NCI-H146 treated with DMSO at 0.1 percent for 48 hours (cell line): Measurements from ENCODE around the gene CTNNAL1.
A peak's percentile ranks its signal among the peaks of the same experiment; 100 is the strongest.
"Not testable (repeated sequence)": the region's sequence is repeated elsewhere in the genome, so short reads cannot be mapped to it uniquely, and the experiment has no call there.

Source experiments
- DNase-seq: peaks from one replicate; lab custom pipeline; 2025; ENCODE audit not compliant: unreplicated experiment; lab: John Stamatoyannopoulos, UW

The CTNNAL1 gene

DNA sequence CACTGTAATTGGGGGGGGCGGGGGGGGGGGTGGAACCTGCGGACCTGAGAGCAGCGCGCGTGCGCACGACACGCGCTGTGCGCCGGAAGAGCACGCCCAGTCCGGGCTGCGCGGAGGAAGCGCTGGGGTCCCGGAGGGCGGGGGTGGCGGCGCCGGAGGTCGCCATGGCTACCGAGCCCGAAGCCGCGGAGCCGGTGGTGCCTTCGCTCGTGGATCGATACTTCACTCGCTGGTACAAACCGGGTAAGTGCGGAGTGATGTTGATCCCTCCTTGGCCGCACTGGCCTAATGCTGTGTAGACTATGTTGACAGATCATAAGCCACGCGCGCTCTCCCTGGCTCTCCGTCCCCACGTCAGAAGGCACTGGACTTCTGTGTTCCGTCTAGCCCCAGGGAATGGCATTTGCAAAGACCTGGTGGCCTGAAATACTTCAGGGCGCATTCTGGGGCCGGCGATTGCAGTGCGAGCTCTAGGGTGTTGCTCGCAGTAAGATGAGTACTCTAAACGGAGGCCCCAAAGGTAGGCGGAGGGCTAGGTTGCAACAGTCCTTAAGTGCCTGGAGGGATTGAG is 78.9 kb downstream of the CTNNAL1 start, which contains the start of gene ABITRAM:
Gene ABITRAM (plus strand): TSS at position 78 of the 571 bp plus-strand sequence. CDS start 87 bp downstream, at position 165.
- peak; percentile 53 for DNase-seq

DNA sequence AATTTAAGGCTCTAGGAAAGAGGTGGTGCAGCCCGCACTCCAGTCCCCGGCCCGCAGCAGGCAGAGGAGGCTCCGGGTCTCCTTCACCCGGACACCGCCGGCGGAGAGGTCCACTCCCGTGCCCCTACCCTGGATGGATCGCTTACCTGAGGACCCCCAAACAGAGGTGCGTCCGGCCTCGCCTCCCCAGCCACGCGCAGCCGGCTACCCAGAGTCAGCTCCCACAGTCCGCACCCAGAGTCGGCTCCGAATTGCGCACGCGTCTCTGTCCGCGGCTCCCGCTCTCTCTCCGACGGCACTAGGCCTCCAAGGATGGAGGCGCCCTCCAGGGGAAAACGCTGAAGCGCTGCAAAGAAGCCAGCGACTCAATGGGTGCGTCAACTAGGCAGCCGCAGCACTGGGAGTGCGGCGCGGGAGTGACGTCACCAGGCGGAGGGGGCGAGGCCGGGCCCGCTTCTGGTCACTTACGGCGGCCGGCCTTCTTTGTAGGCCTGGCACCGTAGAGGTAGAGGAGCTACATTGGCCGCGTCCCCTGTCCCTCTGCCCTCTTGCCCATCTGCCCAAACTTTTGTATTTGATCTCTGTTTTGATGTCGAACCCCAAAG is 79.5 kb downstream of the CTNNAL1 start, which contains the start of gene ELP1:
Gene ELP1 (minus strand): TSS at position 407 of the 605 bp plus-strand sequence. CDS start 2,978 bp downstream, outside the sequence.
- DNase-seq, result peak; percentile 75

DNA sequence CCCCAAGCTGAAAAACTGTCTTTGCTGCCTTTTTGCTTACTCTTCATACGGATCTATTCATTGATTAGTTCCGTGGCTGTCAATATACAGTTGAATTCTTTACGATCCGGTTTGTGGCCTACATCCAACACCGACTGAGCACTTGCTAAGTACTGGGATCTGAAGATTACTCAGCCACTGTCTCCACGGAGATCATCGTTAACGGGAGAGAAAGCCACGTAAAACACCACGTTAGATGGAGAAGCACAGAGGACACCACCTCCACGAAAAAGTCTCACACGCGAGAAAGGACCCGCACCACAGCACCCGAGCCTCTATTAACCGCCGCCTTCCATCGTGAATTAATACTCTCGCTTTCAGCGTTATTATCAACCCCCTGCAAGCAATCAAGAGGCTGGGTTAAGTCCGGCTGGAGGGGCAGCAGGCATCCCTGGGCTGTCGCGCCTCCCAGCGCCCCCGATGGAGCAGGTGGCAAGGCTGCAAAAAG is 80.0 kb downstream of the CTNNAL1 start:
- peak; percentile 34 for DNase-seq

DNA sequence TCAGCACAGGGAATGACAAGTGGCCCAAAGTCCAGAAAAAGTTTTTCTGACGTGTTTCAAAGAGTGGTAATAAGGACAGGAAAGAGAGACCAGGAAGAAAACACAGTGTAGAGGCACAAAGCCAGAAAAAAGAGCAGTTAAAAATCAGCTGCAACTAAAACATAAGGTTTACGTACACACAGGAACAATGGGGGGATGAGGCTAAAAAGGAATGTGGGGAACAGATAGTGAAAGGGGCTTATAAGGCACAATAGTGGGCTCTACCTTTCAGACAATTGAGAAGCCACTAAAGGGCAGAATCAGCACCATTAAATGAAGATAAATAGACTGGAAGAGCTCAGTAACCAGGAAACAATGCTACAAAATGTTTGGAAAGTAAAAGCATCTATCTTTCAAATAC is 84.9 kb downstream of the CTNNAL1 start:
- DNase-seq, result no peak

DNA sequence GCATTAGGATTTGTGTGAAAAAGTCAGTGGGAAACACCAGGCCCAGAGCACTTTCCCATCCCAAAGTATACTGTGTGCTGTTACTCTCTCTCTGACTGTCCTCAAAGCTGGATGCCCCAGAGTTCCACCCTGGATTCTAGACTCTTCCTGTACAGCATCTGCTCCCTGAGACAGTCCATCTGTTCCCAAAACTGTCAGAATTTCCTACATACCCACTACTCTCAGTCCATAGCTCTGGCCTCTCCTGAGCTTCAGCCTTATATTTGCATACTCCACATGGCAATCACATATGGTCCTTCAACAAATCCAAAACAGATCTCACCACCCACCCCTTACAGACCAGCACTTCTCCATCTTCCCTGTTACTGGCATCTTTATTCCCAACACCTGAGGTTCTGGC is 88.8 kb downstream of the CTNNAL1 start:
- no peak for DNase-seq

DNA sequence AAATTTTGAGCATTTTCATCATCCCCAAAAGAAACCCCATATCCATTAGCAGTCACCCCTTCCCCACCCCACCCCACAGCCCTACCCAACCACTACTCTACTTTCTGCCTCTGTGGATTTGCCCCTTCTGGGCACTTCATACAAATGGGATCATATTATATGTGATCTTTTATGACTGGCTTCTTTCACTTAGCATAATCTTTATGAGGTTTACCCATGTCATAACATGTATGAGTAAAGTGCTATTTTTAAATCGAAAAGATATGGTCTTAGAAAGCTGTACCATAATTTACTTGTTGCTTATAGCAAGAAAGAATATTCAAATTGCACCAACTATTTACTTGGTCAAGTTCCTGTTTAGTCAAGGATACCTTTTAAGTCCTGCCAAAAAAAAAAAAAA is 92.1 kb downstream of the CTNNAL1 start:
- DNase-seq, result no peak

DNA sequence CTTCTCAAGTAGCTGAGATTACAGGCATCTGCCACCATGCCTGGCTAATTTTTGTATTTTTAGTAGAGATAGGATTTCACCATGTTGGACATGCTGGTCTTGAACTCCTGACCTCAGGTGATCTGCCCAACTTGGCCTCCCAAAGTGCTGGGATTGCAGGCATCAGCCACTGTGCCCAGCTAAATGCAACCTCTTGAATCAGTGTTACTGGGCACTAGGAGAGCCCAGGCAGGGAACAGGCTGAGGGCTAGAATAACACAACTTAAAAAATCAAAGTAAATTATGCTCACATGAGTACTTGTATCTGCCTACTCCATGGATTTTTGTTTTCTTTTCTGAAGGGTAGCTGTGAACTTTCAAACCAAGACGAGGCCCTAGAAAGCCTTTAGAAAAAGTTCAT is 92.9 kb downstream of the CTNNAL1 start:
- DNase-seq, result not testable (repeated sequence)

DNA sequence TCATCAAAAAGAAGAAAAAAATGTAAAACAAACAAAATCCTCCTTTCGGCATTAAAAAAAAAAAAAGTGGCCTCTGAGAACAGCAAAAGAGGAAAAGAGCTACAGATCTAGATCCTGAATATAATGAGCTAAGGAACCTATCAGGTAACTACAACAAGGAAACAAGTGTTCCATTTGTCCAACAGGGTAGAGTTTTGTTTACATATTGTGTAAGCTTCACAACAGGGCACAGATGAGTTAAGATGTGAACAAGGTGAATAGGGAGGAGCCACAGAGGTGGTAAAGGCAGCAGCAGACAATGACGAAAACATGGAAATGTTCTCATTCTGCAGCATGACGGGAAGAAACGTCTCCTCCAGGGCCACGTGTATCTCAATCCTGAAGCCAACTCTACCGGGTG is 93.8 kb downstream of the CTNNAL1 start:
- no peak for DNase-seq

DNA sequence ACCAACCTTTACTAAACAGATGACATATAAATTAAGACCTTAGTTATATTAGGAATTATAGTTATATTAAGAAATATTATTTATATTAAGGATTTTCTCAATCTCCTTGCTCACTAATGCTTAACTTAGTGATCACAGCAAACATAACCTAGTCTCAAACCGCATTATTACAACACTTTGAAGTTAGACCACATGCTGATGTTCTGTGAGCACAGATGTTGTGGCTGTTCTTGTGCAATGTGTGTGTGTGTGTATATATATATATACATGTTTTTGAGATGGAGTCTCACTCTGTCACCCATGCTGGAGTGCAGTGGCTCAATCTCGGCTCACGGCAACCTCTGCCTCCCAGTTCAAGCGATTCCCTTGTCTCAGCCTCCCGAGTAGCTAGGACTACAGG is 99.9 kb downstream of the CTNNAL1 start:
- DNase-seq, result no peak

DNA sequence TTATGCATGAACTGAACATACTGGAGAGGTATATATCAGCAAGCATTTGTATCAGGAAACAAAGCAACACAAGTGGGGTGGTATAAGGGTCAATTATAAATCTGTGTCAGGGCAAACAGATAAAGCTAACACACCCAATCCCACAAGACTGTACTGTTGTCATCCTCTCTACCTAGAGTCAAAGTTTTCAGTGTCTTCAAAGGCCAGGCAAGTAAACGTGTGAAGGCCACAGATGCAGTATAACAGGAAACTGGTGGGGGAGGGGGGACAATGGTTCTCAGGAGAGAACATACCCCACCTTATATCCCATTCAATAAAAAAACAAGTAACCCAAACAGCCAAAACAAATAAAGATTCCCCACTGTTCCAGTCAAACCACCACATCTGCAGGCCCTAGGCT is 101.5 kb downstream of the CTNNAL1 start:
- DNase-seq, result no peak

DNA sequence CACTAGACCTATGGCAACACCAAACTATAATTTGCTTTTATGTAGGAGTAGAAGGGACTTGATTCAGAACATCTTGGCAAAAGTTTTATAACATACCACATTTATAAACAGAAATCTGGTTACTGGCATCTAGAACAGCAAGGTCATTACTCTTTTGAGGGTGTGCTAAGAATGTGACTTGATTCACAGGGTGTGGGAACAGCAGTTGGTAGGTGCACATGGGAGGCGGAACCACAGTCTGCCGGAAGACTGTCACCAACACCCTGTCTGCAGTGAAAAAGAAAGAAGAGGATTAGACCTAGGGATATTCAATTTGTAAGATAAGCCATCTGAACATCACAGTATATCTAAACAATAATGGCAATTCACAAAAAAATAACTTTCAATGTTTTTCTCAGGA is 102.4 kb downstream of the CTNNAL1 start:
- DNase-seq, result no peak

DNA sequence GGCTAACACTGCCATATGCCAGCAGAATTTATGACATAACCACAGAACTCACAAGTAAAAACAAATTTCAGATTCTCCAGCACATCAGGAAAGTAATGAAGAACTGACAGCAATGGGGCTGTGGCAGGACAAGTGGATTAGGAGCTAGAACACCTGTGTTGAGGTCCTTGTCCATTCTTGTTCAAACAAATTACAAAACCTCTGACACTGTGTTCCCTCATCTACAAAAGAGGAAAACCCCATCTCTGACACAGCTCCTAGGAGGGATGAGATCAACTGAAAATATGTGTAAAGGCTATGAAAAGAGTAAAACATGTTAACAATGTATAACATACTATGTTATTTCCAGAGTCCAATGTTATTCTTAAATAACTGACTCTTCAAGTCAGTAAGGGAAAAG is 102.9 kb downstream of the CTNNAL1 start:
- no peak for DNase-seq

DNA sequence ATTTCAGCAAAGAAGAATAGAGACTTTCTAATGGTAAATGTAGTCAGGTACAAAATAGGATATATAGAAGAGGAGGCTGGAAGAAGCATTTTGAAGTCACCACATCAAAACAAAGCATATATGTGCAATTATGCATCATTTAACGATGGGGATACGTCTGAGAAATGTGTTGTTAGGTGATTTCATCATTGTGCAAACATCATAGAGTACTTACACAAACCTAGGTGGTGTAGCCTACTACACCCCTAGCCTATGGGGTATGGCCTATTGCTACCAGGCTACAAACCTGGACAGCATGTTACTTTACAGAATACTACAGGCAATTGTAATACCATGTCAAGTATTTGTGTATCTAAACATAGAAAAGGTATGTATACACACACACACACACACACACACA is 107.8 kb downstream of the CTNNAL1 start:
- DNase-seq, result no peak

DNA sequence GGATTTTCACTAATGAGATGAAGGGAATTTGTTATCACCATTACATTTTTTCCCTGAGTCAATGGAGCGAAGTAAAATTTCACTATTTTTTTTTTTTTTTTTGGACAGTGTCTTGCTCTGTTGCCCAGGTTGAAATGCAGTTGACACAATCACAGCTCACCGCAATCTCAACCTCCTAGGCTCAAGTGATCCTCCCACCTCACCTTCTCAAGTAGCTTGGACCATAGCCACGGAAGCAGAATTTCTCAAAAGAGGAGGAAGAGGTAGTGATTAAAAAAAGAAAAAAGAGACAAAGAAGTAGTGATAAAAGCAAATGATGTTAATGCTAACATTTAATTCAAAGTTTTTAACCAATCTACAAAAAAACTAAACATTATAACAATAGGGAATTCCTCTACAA is 109.1 kb downstream of the CTNNAL1 start:
- no peak for DNase-seq

DNA sequence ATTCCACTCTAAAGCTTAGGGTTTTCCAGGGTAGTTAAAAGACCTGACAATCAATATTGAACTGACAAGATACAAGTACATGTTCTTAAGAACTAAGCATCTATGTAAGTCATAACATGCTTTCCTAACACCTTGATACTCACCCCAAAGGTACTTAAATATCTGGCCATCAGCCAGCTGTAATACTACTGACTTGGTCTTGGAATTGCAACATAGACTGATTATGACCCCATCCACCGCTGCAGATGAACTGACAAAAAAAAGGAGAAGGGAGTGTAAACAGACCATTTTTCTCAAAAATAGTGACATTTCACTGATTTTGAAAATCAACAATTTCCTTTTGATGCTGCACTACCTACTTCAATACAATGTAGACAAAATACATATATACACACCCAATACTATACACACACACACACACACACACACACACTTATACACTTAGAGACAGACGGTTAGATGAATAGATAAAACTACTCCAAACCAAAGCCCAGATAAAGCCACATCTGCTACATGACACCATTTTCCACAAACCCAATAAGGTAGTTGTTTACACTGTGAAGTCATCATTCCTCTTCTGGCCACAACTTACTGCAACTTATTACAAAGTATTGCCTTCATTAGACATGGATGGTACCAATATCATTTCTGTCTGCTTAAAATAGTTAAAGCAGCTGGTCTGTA is 109.7 kb downstream of the CTNNAL1 start:
- DNase-seq, result no peak

DNA sequence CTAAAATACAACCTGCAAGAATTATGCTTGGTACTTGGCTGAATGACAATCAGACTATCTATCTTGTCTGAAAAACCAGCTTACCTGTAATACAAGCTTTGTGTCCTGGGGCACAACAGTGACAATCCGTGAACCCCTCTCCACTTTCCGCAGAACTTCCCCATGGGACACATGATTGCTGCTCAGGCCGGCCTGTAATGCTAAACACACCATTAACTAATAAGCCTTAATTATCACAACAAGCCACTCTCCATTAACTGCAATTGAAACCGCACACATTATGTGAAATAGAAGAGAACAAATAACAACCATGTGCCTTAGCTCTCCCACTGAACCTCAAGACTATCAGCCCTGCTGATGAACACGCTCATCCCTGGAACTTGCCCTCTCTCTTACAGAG is 113.1 kb downstream of the CTNNAL1 start:
- no peak for DNase-seq

DNA sequence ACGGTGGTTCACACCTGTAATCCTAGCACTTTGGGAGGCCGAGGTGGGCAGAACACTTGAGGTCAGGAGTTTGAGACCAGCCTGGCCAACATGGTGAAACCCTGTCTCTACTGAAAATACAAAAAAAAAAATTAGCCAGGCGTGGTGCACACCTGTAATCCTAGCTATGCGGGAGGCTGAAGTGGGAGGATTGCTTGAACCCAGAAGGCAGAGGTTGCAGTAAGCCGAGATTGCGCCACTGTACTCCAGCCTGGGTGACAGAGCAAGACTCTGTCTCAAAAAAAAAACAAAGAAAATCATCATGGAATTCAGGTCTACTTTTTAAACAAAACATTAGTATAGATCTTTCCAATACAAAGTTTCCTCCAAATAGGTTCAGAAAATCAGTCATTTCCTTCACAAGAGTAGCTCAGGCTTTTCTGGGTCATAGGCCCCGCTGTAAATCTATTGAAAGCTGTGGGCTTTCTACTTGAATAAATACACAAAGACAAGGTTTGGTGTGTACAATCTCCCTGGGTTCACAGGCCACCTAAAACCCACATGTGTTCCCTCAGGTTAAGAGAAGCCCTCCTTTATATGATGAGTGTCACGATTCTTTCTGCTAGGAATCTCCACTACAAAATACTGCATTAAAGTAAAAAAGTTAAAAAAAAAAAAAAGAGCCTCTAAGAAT is 114.1 kb downstream of the CTNNAL1 start:
- DNase-seq, result not testable (repeated sequence)

DNA sequence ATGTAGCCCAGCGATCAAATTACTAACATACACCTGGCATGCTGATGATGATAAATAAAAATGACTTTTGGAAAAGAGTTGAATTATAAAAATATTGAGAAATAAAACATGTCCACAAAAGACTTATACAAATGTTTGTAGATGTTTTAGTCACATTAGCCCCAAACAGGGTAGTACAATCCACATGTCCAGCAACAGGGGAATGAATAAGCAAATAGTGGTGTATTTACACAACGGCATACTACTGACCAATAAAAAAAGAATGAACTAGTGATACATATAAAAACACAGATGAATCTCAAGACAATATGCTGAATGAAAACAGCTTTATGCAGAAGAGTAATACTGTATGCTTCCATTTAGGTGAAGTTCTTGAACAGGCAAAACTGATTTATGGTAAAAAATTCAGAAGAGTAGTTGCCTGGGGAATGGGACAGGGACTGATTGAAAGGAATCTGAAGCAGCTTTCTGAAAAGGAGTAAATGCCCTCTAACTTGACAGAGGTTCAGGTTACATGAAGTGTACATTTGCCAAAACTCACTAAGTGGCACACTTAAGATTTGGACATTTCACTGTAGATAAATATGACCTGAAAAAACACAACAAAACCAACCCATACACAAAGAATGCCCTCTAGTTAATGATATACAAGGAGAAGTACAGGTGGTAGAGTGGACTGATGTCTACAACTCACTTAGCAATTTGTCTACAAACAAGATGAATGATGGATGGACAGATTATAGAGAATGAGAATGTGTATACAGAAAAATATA is 115.8 kb downstream of the CTNNAL1 start:
- no peak for DNase-seq

DNA sequence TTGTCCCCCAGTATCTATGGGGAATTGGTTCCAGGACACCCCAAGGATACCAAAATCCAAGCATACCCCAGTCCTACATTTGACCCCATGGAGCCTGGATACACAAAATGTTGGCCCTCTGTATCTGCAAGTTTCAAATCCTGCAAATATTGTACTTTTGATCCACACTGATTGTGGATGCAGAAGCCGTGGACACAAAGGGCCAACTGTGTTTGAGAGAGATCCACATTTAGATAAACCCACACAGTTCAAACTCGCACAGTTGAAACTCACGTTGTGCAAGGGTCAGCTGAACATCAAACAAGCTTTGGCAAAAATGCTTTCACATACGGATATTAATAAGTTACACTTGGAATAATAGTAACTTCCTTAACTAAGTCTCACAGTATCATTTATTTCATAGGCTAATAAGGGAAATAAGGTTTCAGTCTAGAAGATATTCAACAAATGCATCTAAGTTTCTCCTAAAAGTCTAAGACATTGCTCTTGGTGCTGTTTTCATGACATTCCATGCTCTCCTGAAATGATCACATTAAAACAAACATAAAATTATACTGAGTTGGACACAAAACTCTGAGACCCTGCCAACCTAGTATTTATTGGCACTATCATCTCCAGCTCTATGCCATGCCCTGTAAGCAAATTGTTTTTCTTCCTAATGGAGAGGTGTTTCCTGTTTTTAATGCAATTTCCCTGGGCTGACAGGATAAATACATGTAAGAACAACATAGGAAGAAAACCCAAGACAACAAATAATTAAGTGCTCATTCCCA is 118.9 kb downstream of the CTNNAL1 start:
- DNase-seq, result no peak
